NB4 (cell line): ENCODE results near the gene FGF23.

Source experiments
- CTCF ChIP-seq: IDR thresholded peaks from one replicate; pipeline ENCODE4 v1.5.1; 2012; ENCODE audit warnings: low read depth, low read length
- MAX ChIP-seq: IDR thresholded peaks from 2 replicates; pipeline ENCODE4 v1.6.1; 2011; ENCODE audit warnings: low read depth, low read length
- MYC ChIP-seq: IDR thresholded peaks from 2 replicates; pipeline ENCODE4 v1.6.1; 2011; ENCODE audit warnings: low read depth, low read length
- POLR2A ChIP-seq: IDR thresholded peaks from 2 replicates; pipeline ENCODE4 v1.6.1; 2011; ENCODE audit warnings: mild to moderate bottlenecking; ENCODE audit not compliant: insufficient read length; ENCODE audit errors: extremely low read depth

GRCh38 chr12:4378772-4379171 is 740 bp downstream of the FGF23 start:
- TF ChIP-seq CTCF (no peak), MYC (no peak), POLR2A (no peak), MAX (no peak)
